HG03439 (cell line): ENCODE measurements around the gene UPK3B.
"Not testable (repeated sequence)": the region's sequence is repeated elsewhere in the genome, so short reads cannot be mapped to it uniquely, and the experiment has no call there.

Experiments
- ATAC-seq: cut with Tn5 transposase; IDR thresholded peaks from one replicate; pipeline ENCODE4 v1.9.1; 2021; ENCODE audit warnings: mild to moderate bottlenecking, moderate library complexity; ENCODE audit not compliant: unreplicated experiment

UPK3B gene

GRCh38 chr7:76487969-76488368, 22.4 kb upstream of the UPK3B start:
- ATAC-seq: not testable (repeated sequence)

GRCh38 chr7:76492139-76492538, 18.2 kb upstream of the UPK3B start:
- not testable (repeated sequence) for ATAC-seq

GRCh38 chr7:76495717-76496116, 14.6 kb upstream of the UPK3B start:
- not testable (repeated sequence) for ATAC-seq

GRCh38 chr7:76497918-76498582, 12.3 kb upstream of the UPK3B start:
- not testable (repeated sequence) for ATAC-seq

- not testable (repeated sequence) for ATAC-seq
Measured at GRCh38 chr7:76498583-76499200, 11.7 kb upstream of the UPK3B start.

- ATAC-seq: not testable (repeated sequence)
Measured at GRCh38 chr7:76499201-76499923, 11.0 kb upstream of the UPK3B start.

GRCh38 chr7:76499924-76500241, 10.5 kb upstream of the UPK3B start:
- ATAC-seq: not testable (repeated sequence)

- ATAC-seq: not testable (repeated sequence)
Measured at GRCh38 chr7:76502224-76502623, 8.1 kb upstream of the UPK3B start.

GRCh38 chr7:76502836-76503235, 7.5 kb upstream of the UPK3B start:
- not testable (repeated sequence) for ATAC-seq

- not testable (repeated sequence) for ATAC-seq
Measured at GRCh38 chr7:76503244-76503643, 7.1 kb upstream of the UPK3B start.

- ATAC-seq: not testable (repeated sequence)
Measured at GRCh38 chr7:76504351-76505167, 5.8 kb upstream of the UPK3B start.

- ATAC-seq: no peak
Measured at GRCh38 chr7:76505168-76506080, 4.9 kb upstream of the UPK3B start.

GRCh38 chr7:76506081-76506440, 4.3 kb upstream of the UPK3B start:
- ATAC-seq: no peak

- not testable (repeated sequence) for ATAC-seq
Measured at GRCh38 chr7:76506643-76507042, 3.7 kb upstream of the UPK3B start.

GRCh38 chr7:76507723-76508406, 2.5 kb upstream of the UPK3B start:
- no peak for ATAC-seq

- ATAC-seq: not testable (repeated sequence)
Measured at GRCh38 chr7:76511200-76511910, 1.0 kb downstream of the UPK3B start.

GRCh38 chr7:76511911-76512885, 1.8 kb downstream of the UPK3B start:
- not testable (repeated sequence) for ATAC-seq
